IMR-90 (cell line): ENCODE data around the gene CAMK2D. TPM values are rescaled to one million over a fixed set of nuclear protein-coding genes. Genes with fewer than 3 reads are reported as not detected.

ENCODE experiments used
- ATAC-seq: fragments of 200-7000 bp; cut with Tn5 transposase; 2 replicates; pipeline ENCODE4 v1.9.1; 2020; ENCODE audit warnings: low read depth, mild to moderate bottlenecking, moderate library complexity
- BruUV-seq: library from RNA; stranded (reverse); fragments of 400-500 nt; replicated peaks from 2 replicates; lab custom pipeline; 2021; lab: Mats Ljungman, UMichigan
- CTCF ChIA-PET: fragments of 300-600 bp; formaldehyde crosslinking; extraction: SDS; loops from one replicate; lab custom pipeline; 2021; ENCODE audit warnings: antibody characterized with exemption; lab: Yijun Ruan, JAX
- POLR2A ChIA-PET: fragments of 300-600 bp; sonication (Branson Sonifier 250); formaldehyde crosslinking; loops from one replicate; lab custom pipeline; 2022; ENCODE audit warnings: antibody characterized with exemption; ENCODE audit not compliant: unreplicated experiment; lab: Charles Lee
- DNase-seq: peaks from one replicate; pipeline ENCODE4 v3.0.0; 2013
- H2AFZ ChIP-seq: replicated peaks from 2 replicates; pipeline ENCODE3; 2013; ENCODE audit warnings: low read length, mild to moderate bottlenecking; ENCODE audit not compliant: poor library complexity
- H2AK5ac ChIP-seq: 2 replicates; pipeline ENCODE4 v1.6.1; 2013; ENCODE audit warnings: low read depth, low read length, inconsistent platforms
- H2AK9ac ChIP-seq: replicated peaks from 2 replicates; pipeline ENCODE3; 2013; ENCODE audit warnings: mild to moderate bottlenecking, low read depth, low read length, moderate library complexity; ENCODE audit not compliant: poor library complexity
- H2BK120ac ChIP-seq: 2 replicates; pipeline ENCODE4 v1.6.1; 2013; ENCODE audit warnings: low read depth, low read length, inconsistent platforms
- H2BK15ac ChIP-seq: 3 replicates; pipeline ENCODE4 v1.6.1; 2013; ENCODE audit warnings: low read depth, low read length, inconsistent platforms
- H2BK20ac ChIP-seq: 2 replicates; pipeline ENCODE4 v1.6.1; 2013; ENCODE audit warnings: low read depth, mild to moderate bottlenecking, inconsistent platforms, low read length, moderate library complexity
- H2BK5ac ChIP-seq: 2 replicates; pipeline ENCODE4 v1.6.1; 2013; ENCODE audit warnings: mild to moderate bottlenecking, low read depth, low read length, inconsistent platforms; ENCODE audit not compliant: poor library complexity, severe bottlenecking
- H3K14ac ChIP-seq: replicated peaks from 2 replicates; pipeline ENCODE4 v1.6.1; 2013; ENCODE audit warnings: low read depth, low read length, inconsistent platforms
- H3K18ac ChIP-seq: 2 replicates; pipeline ENCODE4 v1.6.1; 2013; ENCODE audit warnings: low read depth, low read length, control low read depth
- H3K23ac ChIP-seq: 2 replicates; pipeline ENCODE4 v1.6.1; 2013; ENCODE audit warnings: low read depth, low read length, inconsistent platforms
- H3K27ac ChIP-seq: 2 replicates; pipeline ENCODE4 v1.5.1; 2013; ENCODE audit warnings: mild to moderate bottlenecking, control low read depth, low read length; ENCODE audit not compliant: insufficient read depth
- H3K27me3 ChIP-seq: 2 replicates; pipeline ENCODE4 v1.6.1; 2013; ENCODE audit warnings: low read length; ENCODE audit not compliant: control insufficient read depth, insufficient read depth
- H3K36me3 ChIP-seq: 2 replicates; pipeline ENCODE4 v1.6.1; 2013; ENCODE audit warnings: low read length, mixed read lengths; ENCODE audit not compliant: control insufficient read depth, insufficient read depth
- H3K4ac ChIP-seq: 2 replicates; pipeline ENCODE4 v1.6.1; 2013; ENCODE audit warnings: low read depth, low read length, inconsistent platforms
- H3K4me1 ChIP-seq: 2 replicates; pipeline ENCODE4 v1.6.1; 2013; ENCODE audit warnings: low read length, mixed read lengths; ENCODE audit not compliant: control insufficient read depth, insufficient read depth
- H3K4me2 ChIP-seq: 2 replicates; pipeline ENCODE4 v1.6.1; 2013; ENCODE audit warnings: low read depth, mild to moderate bottlenecking, control low read depth, low read length, moderate library complexity
- H3K4me3 ChIP-seq: 2 replicates; pipeline ENCODE4 v1.5.1; 2013; ENCODE audit warnings: low read depth, mild to moderate bottlenecking, control low read depth, low read length, moderate library complexity; ENCODE audit not compliant: insufficient read depth
- H3K56ac ChIP-seq: 2 replicates; pipeline ENCODE4 v1.6.1; 2013; ENCODE audit warnings: low read length, inconsistent platforms; ENCODE audit not compliant: insufficient read depth; ENCODE audit errors: extremely low read depth
- H3K79me1 ChIP-seq, 2 experiments: 2 replicates each; pipeline ENCODE4 v1.6.1; 2013; ENCODE audit warnings: low read length in 2 of 2, inconsistent platforms in 1 of 2, low read depth in 1 of 2
- H3K9ac ChIP-seq: 2 replicates; pipeline ENCODE4 v1.6.1; 2013; ENCODE audit warnings: low read depth, low read length, control low read depth
- H3K9me1 ChIP-seq: 2 replicates; pipeline ENCODE4 v1.6.1; 2013; ENCODE audit warnings: low read length, inconsistent platforms; ENCODE audit not compliant: insufficient read depth
- H3K9me3 ChIP-seq: 2 replicates; pipeline ENCODE4 v1.6.1; 2013; ENCODE audit warnings: low read length; ENCODE audit not compliant: control insufficient read depth, insufficient read depth
- H4K20me1 ChIP-seq: 2 replicates; pipeline ENCODE4 v1.6.1; 2013; ENCODE audit warnings: low read length, inconsistent platforms; ENCODE audit not compliant: insufficient read depth
- H4K5ac ChIP-seq: 2 replicates; pipeline ENCODE4 v1.6.1; 2013; ENCODE audit warnings: mild to moderate bottlenecking, low read depth, low read length, control low read depth
- H4K8ac ChIP-seq, 2 experiments: 2 replicates each; pipeline ENCODE4 v1.6.1; 2013; ENCODE audit warnings: low read depth in 2 of 2, low read length in 2 of 2, control low read depth in 1 of 2, inconsistent platforms in 1 of 2
- H4K91ac ChIP-seq: 2 replicates; pipeline ENCODE4 v1.6.1; 2013; ENCODE audit warnings: low read depth, low read length, inconsistent platforms; ENCODE audit not compliant: insufficient read depth
- BHLHE40 ChIP-seq: fragments of 150-350 bp; IDR thresholded peaks from 2 replicates; pipeline ENCODE4 v1.6.1; 2016; ENCODE audit warnings: mild to moderate bottlenecking, low read depth, low read length
- CEBPB ChIP-seq: IDR thresholded peaks from 2 replicates; pipeline ENCODE4 v1.6.1; 2012; ENCODE audit warnings: low read depth, low read length, improper control_type of control experiment
- CHD1 ChIP-seq: IDR thresholded peaks from 2 replicates; pipeline ENCODE4 v1.6.1; 2012; ENCODE audit warnings: low read depth, low read length, improper control_type of control experiment
- CTCF ChIP-seq: conservative IDR thresholded peaks from 2 replicates; pipeline ENCODE4 v1.5.1; 2012; ENCODE audit warnings: mild to moderate bottlenecking, low read depth, low read length, improper control_type of control experiment
- ELK1 ChIP-seq: fragments of 150-350 bp; IDR thresholded peaks from 2 replicates; pipeline ENCODE4 v1.6.1; 2016; ENCODE audit warnings: low read depth, mild to moderate bottlenecking, low read length, moderate library complexity, borderline replicate concordance
- FOS ChIP-seq: fragments of 150-350 bp; IDR thresholded peaks from 2 replicates; pipeline ENCODE4 v1.6.1; 2016; ENCODE audit warnings: low read depth, low read length
- MXI1 ChIP-seq: IDR thresholded peaks from 2 replicates; pipeline ENCODE4 v1.6.1; 2012; ENCODE audit warnings: low read depth, mild to moderate bottlenecking, low read length, moderate library complexity, borderline replicate concordance
- POLR2A ChIP-seq: IDR thresholded peaks from 2 replicates; pipeline ENCODE4 v1.6.1; 2012; ENCODE audit warnings: mild to moderate bottlenecking, low read depth, low read length
- RAD21 ChIP-seq: IDR thresholded peaks from 2 replicates; pipeline ENCODE4 v1.6.1; 2012; ENCODE audit warnings: low read length, improper control_type of control experiment
- RCOR1 ChIP-seq: IDR thresholded peaks from 2 replicates; pipeline ENCODE4 v1.6.1; 2012; ENCODE audit warnings: mild to moderate bottlenecking, low read length, improper control_type of control experiment; ENCODE audit not compliant: insufficient replicate concordance
- RFX5 ChIP-seq: IDR thresholded peaks from 2 replicates; pipeline ENCODE4 v1.8.0; 2012; ENCODE audit warnings: low read depth, mild to moderate bottlenecking, low read length, moderate library complexity
- USF2 ChIP-seq: fragments of 150-350 bp; IDR thresholded peaks from 2 replicates; pipeline ENCODE4 v1.6.1; 2017; ENCODE audit warnings: mild to moderate bottlenecking, antibody characterized with exemption, low read length, low read depth
- WGBS, 2 experiments: methylation state at CpG; one replicate each; pipeline versions ENCODE4 v1.1.5 to v1.1.7; 2013; ENCODE audit warnings: missing lambda C conversion rate in 2 of 2; ENCODE audit not compliant: insufficient read length in 1 of 2; ENCODE audit errors: extremely low coverage in 2 of 2; 5-methylcytosine and 5-hydroxymethylcytosine counted together
- dilution Hi-C: fragments of 300-500 bp; cut with HindIII; formaldehyde crosslinking; loops from one replicate; pipeline ENCODE4 v1.14.3; 2018; ENCODE audit warnings: low sequenced_read_pairs; ENCODE audit not compliant: unreplicated experiment
- in situ Hi-C: fragments of 300-500 bp; cut with MboI; formaldehyde crosslinking; loops from 3 replicates; pipeline ENCODE4 v1.14.3; 2019; ENCODE audit warnings: low sequenced_read_pairs, inconsistent platforms, mixed read lengths
- intact Hi-C: fragments of 100-400 bp; cut with micrococcal nuclease; formaldehyde crosslinking; loops from 2 replicates; pipeline ENCODE4 v1.10.0; 2022
- polyA plus RNA-seq, 3 experiments: library from polyadenylated mRNA; depleted of rRNA; stranded (reverse); fragments of >200 nt; gene quantifications; 2 replicates each; pipeline ENCODE4 v1.2.3, GENCODE V29; 2012; ENCODE audit warnings: low replicate concordance in 1 of 3
- total RNA-seq: library from RNA; depleted of rRNA; stranded (reverse); fragments of >200 nt; gene quantifications from 2 replicates; pipeline ENCODE4 v1.2.3, GENCODE V29; 2012

The CAMK2D gene
- total and polyA plus RNA-seq, 2 of the 4 experiments (the other 2 are of a cell fraction): 44.6 to 156 TPM

- no TSS peak for BruUV-seq
- dilution Hi-C loops: no loop called here
- intact Hi-C loops: loop anchor here (1.0 to 2.0 kb wide), 2 partner anchors 72 to 290 kb away; no protein-coding TSS in a partner anchor
- TF ChIP-seq CEBPB (peak; percentile 48; the same call in 1 of the 2 replicates), CHD1 (0 out of 2 replicates have a peak, but pooled peaks have one; percentile 39), RCOR1 (peak; percentile 79), ELK1 (no peak), RFX5 (no peak), RAD21 (peak; percentile 10; the same call in 1 of the 2 replicates), BHLHE40 (peak; percentile 98), USF2 (peak; percentile 93), FOS (peak; percentile 99), CTCF (no peak), POLR2A (peak; percentile 72), MXI1 (0 out of 2 replicates have a peak, but pooled peaks have one; percentile 52)
Observed at GRCh38 chr4:113468165-113469022, 293.1 kb downstream of the CAMK2D start.

More at GRCh38 chr4:113468165-113469022, 293.1 kb downstream of the CAMK2D start:
- 0% methylated on average over 1 of the region's 8 CpGs; no CpG with 5 or more reads in 1 of the 2 experiments for WGBS, 2 experiments
- H3K27ac ChIP-seq: peak overlapping the region; percentile 75
- H3K14ac ChIP-seq: peak overlapping the region; percentile 47
- H3K4me2 ChIP-seq: peak overlapping the region; percentile 62
- H2BK15ac ChIP-seq: peak overlapping the region; percentile 38; the same call in 2 of the 3 replicates
- ChIA-PET POLR2A (interaction anchor here (0.5 to 0.6 kb wide), 2 partner anchors 28 to 1957 kb away, joined by 5 to 6 read pairs; no protein-coding TSS in a partner anchor), CTCF (interaction anchor here (0.6 to 1.1 kb wide), 2 partner anchors 13 to 69 kb away, joined by 3 to 4 read pairs; no protein-coding TSS in a partner anchor)
- peak; percentile 100 for DNase-seq
- H2BK5ac ChIP-seq: peak overlapping the region; percentile 97
- peaks cover 5 to 26% of the 10 kb centered on the region in 2 experiments; a peak in 3 of 4 replicates for H3K79me1 ChIP-seq
- H3K4me3 ChIP-seq: peak overlapping the region; percentile 16; the same call in 1 of the 2 replicates
- peaks cover 5% of the 10 kb centered on the region for H3K36me3 ChIP-seq
- peak overlapping the region; percentile 91 for H3K56ac ChIP-seq
- H3K9me1 ChIP-seq: no peaks in the 10 kb centered on the region; the same call in 1 of the 2 replicates
- H3K4ac ChIP-seq: peak overlapping the region; percentile 84
- in situ Hi-C loops: no loop called here
- H4K91ac ChIP-seq: peak overlapping the region; percentile 50; the same call in 1 of the 2 replicates
- peak overlapping the region; percentile 26 for H4K5ac ChIP-seq
- H2BK20ac ChIP-seq: peak overlapping the region; percentile 97
- H3K9ac ChIP-seq: no peak overlapping the region; the same call in 1 of the 2 replicates
- no peak overlapping the region for H2AFZ ChIP-seq
- no peak overlapping the region for H2AK9ac ChIP-seq
- peak overlapping the region; percentile 60 for H2AK5ac ChIP-seq
- H4K8ac ChIP-seq: peak overlapping the region; percentile 6 to 78; a peak in 3 of 4 replicates
- H4K20me1 ChIP-seq: no peaks in the 10 kb centered on the region
- ATAC-seq: peak; percentile 95
- peak overlapping the region; percentile 60 for H3K18ac ChIP-seq
- H3K27me3 ChIP-seq: no peaks in the 10 kb centered on the region
- peaks cover 5% of the 10 kb centered on the region; the same call in 1 of the 2 replicates for H3K4me1 ChIP-seq
- peak overlapping the region; percentile 93 for H3K23ac ChIP-seq
- H3K9me3 ChIP-seq: no peaks in the 10 kb centered on the region
- peak overlapping the region; percentile 85 for H2BK120ac ChIP-seq
